Measurements from ENCODE around the gene APC. TPM values are rescaled to one million over a fixed set of nuclear protein-coding genes. Genes with fewer than 3 reads are reported as not detected.
"Not testable (repeated sequence)": the region's sequence is repeated elsewhere in the genome, so short reads cannot be mapped to it uniquely, and the experiment has no call there.

Gene APC
- polyA plus RNA-seq (2013, experiment 1 of 2; ENCODE audit: insufficient read length) = 11.7 TPM
- polyA plus RNA-seq (2013, experiment 2 of 2; ENCODE audit: insufficient read length) = 14.6 TPM

DNA sequence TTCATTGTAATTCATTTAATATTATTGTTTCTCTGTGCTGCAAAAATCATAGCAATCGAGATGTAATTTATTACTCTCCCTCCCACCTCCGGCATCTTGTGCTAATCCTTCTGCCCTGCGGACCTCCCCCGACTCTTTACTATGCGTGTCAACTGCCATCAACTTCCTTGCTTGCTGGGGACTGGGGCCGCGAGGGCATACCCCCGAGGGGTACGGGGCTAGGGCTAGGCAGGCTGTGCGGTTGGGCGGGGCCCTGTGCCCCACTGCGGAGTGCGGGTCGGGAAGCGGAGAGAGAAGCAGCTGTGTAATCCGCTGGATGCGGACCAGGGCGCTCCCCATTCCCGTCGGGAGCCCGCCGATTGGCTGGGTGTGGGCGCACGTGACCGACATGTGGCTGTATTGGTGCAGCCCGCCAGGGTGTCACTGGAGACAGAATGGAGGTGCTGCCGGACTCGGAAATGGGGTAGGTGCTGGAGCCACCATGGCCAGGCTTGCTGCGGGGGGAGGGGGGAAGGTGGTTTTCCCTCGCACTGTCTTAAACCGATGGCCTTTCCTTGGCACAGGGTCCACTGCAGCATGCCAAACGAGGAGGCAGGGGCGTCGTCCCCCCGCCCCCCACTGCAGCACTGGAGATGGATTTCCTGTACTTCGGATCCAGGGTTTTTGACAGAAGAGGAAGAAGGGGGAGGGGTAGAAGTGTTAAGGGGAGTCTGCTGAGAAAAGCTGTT, at the start of gene APC:
TSS of gene APC (plus strand) at position 423 of the 728 bp plus-strand sequence. CDS start 17,006 bp downstream, outside the sequence.
- peak; percentile 90 for DNase-seq

DNA sequence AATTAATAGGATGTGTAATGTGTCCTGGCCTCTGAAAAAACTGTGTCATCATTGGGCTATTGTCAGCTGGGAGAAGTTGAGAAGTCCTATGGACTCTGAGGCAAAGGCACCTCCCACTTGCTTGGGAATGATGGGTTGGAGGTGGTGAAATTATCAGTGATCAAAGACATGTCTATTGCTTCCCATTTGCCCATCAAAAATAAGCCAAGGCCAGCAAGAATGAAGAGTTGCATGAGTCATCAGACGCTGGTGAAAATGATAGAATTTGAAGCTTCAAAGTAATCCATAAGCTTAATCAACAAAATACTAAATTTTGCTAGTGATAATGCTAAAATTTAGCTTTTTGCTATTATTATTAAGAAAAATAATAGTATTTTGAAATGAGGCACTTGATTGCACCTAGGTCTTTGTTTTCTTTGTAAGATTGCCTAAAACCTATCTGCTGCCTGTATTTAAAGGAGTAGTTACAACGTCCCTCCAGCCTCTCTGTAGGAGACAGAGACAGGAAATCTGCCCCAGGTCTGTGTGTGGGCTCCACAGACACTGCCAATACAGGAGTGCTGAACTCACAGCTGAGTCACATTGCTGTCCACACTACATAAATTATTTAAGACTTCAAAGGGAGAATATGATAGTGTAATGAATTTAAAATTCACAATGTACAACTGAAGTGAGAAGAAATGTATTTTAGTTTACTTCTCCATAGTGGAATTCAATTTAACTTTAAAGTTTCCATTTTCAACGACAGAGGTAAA, 48.4 kb upstream of the APC start:
- DNase-seq = peak; percentile 72

DNA sequence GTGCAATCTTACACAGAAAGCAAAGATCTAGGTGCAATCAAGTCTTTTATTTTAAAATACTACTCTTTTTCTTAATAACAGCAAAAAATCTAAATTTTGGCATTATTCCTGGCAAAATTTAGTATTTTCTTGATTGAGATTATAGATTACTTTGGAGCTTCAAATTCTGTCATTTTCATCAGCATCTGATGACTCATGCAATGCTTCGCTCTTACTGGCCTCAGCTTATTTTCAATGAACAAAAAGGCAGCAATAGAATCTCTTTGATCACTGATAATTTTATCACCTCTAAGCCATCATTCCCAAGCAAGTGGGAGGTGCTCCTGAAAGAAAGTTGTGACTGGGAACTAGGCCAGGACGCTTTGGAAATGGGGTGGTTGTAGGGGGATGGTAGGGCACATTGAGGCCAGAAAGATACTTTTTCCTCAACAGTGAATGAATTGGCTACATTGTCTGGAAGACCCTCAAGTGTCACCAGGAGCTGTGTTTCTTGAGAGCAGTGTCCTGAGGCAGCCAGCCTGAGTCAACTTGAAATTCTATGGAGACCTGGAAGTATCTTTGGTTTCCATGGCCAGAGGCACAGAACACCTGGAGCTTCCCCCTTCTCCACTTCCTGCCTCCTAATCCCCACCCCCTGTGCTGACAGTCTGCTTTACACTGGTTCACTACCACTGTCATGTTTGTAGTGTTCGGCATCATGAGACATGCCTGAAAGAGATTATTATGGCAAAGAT, 46.9 kb upstream of the APC start:
- no peak for DNase-seq

DNA sequence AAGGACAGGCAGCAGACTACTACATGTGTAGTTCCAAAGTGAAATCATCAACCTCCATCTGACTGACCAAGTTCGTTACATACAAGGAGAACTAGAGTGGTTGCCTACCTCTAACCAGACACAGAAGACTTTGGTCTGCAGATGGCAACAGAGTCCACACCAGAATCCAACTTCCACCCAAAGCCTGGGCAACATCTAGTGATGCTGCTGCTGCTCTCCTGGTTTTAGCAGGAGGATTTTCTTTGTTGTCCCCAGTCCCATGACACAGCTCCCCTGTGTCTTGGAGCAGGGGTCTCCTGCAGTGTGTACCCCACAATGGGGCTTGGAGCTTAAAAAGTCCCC, 46.4 kb upstream of the APC start:
- DNase-seq = no peak

DNA sequence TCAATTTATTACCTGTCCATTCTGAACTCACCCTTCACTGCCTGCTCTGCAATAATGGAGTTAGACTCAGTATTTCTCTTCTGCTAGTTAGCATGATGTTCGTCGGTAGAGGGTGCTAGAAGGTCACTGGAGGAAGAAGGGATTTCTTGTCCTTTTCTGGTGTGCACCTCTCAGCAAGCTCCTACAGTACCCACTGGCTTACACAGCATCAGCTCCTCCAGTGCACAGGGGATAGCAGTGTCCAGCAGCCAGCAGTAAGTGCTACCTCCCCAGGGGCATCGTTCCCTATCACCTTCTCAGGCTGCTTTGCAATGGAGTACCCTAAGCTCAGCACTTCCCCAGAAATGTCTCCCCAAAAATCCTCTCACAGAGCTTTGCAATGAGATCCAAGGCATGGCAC, 45.9 kb upstream of the APC start:
- DNase-seq = no peak

DNA sequence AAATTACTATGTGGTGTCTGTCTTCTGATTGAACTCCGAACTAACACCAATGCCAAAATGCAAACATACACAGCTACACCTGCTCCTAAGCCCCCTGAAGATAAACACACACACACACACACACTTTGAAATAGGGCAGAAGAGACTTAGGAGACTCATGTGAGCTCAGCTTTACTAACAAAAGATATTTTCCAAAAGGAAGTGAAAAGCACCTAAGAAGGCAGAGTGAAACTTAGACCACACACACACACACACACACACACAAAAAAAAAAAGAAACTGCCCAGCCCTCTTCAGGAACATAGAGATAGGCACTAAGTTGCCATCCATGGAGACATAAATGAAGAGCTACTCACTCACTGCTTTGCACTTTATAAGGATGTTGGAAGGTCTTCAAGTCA, 45.2 kb upstream of the APC start:
- no peak for DNase-seq

DNA sequence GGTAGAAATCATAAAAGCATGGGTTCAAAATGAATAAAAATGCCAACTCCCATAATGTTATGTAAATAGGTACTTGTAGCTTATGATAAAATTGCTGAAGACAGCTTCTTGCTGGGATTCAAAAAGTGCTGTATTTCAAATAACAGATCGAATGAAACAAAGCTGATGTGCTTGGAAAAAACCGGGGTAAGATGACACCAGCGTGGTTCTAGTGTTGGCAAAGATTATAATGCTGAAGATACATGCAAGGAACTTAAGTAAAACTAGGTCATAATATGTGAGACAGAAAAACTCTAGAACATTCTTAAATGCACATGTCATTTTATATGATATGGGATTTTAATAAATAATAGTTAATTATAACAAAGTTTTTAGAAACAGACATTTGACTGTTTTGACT, 44.4 kb upstream of the APC start:
- DNase-seq = no peak

DNA sequence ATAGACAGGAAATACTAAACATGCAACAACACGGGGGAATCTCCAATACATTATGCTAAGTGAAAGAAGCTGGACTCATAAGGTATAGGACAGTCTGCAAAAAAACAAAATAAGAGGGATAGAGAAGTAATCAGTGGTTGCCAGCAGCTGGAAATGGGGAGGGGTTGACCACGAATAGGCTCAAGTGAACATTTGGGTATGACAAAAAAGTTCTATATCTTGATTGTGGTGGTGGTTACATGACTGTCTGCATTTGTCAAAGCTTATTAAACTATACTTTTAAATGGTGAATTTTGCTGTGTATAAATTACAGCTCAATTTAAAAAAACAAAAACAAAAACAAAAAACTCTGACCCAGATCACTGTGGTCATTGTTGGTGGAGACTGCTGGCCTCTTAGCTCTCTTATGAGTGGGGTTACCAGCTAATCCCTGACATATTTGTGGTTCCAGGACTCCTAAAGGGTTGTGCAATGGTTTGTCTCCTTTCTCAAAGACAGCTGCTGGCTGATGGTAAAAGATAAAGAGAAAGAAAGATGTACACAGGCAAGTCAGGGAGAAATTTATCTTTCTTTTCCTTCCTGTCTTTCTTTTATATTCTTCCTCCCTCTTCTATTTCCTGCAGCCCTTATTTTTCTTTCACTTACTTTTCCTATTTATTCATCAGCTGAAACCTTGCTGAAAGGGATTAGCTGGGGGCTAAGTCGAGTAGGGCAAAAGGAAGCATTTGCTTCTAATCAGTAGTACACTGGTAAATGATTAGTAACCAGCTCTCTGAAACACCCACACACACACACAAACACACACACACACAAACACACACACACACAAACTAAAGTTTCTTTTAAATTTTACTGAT, 42.6 kb upstream of the APC start:
- DNase-seq = peak; percentile 64

DNA sequence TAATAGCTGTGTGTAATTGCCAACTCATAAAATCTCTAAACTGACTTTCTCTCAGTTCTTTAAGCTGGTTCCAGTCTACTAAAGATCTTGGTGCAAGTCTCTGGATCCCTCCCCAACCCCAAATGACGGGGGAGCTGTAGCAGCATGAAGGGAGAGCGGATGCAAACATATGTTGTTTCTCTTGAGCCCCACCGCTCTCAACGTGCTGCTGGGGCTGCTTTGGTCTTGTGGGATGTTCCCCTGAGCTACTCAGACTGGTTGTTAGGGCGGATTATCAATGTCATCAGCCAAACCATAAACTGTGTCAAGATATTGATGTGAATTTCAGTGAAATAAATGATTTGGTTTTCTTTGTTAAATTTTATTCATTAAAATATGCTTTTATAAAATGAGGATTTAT, 40.9 kb upstream of the APC start:
- DNase-seq = no peak

DNA sequence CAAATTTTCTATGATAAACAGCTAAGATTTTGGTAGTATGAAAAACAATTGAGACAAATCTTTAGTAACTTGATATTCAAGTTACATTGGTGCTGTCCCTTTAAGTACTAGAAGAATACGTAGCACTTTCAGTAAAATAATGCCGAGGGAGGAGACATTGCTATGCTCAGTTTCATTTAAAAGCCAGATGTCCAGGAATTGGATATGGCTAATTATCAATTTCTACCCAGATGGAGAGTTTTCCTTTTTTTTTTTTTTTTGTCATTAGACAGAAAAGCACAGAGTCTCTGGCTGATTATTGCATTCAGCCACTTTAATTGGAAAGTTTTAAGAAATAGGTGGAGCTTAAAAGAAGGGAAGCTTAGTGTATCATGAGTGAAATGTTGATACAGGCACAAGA, 40.4 kb upstream of the APC start:
- DNase-seq = no peak

DNA sequence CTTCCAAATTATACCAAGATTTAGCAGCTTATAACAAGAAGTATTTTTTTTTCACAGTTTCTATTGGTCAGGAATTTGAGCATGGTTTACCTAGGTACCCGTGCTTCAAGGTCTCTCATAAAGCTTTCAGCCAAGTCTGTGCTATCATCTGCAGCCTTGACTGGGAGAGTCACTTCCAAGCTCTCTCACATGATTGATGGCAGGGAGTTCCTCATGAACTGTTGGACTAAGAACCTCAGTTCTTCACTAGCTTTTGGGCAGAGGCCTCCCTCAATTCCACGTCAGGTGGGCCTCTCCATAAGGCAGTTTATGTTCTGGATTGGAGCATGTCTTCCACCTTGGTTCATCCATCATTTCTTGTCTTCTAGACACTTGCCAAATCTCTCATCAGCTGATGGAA, 39.9 kb upstream of the APC start:
- DNase-seq = no peak

DNA sequence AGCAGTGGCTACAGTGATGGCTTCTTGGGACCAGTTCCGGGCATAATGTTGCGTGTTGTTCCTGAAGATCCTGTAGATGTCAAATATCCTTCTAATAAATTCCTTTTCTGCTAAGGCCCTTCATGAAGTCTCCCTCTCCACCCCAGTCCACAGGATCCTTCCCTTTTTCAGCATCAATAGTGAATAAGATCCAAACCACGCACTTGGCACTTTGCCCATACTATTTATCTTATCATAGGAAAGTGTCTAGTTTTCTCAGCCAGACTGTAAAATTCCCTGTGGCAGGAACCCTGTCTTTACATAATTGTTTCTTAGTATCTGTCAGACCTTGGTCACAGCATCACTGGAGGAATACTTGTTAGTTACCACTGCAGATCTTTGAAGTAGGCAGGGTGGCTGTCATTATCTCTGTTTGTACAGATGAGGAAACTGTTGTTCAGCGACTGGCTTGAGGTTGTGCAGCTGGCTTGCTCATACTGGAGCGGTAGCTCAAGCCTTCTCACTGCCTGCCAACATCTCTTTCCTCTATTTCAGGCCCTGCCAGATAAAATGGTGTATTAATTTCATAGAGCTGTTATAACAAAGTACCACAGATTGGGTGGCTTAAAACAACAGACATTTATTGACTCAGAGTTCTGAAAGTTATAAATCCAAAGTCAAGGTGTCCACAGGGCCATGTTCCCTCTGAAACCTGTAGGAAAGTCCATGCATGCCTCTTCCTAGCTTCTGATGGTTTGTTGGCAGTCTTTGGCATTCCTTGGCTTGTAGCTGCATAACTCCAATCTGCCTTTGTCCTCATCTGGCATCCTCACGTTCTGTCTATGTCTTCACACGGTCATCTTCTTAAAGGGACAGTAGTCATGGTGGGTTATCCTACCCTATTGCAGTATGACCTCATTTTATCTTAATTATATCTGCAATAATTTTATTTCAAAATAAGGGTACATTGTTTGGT, 33.5 kb upstream of the APC start:
- DNase-seq = peak; percentile 55

DNA sequence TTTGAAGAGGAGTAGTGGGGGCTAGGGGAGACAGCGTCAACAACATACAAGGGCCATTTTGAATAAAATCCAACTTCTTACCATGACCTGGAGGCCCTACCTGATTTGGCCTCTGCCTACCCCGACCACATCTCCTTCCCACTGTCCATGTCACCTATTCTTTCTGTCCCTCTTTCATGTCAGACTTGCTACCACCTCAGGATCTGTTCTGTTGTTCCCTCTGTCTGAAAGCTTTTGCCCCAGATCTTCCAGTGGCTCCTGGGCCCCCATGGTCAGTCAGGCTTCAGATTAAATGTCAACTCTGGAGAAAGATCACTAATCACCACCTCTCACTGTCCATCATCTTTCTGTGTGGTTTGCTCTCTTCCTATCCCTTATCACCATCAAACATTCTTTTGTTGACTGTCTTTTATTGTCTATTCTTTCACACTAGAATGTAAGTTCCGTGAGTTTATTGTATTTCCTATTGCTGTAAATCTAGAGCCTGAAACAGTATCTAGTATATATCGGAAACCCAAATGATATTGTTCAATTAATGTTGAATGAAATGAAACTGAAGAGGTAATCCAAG, 31.2 kb upstream of the APC start:
- no peak for DNase-seq

DNA sequence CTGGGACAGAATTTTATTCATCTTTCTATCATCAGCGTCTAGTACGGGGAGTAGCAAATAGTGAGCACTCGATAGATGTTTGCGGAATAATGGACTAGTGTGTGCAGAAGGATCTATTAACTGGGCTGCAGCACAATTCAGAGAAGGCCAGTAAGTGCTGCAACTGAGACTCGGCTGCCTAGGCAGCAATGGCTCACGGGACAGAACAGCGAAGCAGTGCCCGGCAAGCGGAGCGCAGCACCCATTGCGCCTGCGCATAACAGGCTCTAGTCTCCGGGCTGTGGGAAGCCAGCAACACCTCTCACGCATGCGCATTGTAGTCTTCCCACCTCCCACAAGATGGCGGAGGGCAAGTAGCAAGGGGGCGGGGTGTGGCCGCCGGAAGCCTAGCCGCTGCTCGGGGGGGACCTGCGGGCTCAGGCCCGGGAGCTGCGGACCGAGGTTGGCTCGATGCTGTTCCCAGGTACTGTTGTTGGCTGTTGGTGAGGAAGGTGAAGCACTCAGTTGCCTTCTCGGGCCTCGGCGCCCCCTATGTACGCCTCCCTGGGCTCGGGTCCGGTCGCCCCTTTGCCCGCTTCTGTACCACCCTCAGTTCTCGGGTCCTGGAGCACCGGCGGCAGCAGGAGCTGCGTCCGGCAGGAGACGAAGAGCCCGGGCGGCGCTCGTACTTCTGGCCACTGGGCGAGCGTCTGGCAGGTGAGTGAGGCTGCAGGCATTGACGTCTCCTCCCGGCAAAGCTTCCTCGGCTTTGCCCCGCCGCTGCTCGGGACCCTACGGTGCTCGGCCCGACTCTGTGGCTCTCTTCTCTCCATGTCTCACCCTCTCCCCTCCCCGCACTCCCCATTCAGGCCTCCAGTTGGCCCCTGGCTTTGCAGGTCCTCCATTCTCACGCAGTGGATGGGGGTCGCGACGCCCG, 30.2 kb upstream of the APC start:
- DNase-seq = peak; percentile 99

DNA sequence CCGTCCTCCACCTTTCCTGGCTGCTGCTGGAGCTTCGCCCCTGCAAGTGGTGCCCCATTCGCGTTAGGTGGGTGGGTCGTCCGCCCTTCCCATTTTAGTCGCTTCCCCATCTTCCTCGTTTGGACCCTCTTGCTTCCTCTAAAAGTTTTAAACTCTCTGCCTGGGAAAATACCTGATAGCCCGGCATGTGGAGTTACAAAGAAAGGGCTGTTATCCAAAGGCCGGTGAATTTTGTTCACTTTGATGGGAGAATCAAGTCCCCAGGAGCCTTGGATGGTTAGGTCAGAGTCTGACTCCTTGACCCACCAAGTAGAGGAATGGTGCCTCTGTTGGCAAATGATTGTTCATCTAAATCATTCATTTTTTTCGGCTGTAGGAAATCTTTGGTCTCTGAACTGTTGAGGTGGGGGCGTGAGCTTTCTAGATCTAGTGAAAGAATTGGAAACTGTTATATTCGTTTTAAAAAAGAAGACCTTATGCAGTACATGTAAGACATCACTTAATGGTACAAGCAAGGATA, 29.5 kb upstream of the APC start:
- DNase-seq = no peak

DNA sequence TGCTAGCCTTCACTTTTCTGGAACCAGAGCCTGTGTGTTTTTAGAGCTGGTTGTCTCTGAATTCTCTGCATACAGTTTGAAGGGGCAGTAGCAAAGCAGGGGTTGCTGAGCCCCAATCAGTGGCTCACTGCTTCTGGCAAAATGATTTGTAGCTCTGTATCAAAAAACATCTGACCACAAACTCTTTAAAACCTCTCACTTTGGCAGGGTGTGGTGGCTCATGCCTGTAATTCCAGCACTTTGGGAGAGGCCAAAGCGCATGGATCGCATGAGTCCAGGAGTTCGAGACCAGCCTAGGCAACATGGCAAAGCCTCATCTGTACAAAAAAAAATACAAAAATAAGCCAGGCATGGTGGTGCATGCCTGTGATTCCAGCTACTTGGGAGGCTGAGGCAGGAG, 28.3 kb upstream of the APC start:
- DNase-seq = peak; percentile 22

DNA sequence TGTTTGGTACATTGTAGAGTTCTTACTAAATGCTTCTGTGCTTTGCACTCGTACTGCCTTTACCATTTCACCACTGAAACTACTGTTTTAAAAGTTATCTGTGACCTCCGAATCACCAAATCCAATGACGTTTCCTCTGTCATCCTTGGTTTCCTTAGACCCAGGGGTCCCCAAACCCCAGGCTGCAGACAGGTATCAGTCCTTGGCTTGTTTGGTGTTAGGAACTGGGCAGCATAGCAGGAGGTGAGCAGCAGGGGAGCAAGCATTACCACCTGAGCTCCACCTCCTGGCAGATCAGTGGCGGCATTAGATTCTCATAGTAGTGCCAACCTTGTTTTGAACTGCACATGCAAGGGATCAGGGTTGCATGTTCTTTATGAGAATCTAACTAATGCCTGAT, 26.8 kb upstream of the APC start:
- DNase-seq = no peak

DNA sequence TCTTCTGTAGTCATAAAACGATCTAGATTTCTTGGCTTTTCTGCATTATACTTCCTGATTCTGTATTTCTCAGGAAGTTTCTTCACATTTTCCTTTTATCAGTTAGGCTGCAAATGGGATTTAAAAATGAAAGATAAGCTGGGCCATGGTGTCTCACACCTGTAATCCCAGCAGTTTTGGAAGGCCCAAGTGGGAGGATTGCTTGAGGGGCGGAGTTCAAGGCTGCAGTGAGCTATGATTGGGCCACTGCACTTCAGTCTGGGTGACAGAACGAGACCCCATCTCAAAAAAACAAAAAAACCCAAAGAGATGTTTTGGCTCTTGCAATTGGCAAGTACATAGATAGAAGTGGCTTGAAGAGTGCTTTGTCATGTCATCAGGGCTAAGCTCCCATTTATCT, 26.2 kb upstream of the APC start:
- DNase-seq = no peak

DNA sequence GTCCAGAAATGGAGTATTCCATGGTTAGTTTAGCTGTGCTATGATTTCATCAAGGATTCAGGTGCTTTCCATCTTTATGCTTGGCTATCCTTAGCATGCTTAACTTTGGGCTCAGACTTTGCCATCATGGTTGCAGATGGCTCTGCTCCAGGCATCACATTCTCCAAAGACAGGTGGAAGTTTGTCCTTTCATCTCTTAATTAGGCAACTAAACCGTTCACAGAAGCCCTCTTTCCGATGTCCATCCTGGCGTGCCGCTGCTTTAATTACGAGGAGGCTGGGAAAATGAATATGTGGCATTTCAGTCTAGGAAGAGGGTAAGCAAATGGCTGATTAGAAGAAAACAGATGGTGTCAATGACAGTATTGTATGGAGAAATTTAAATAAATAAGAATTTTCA, 24.5 kb upstream of the APC start:
- no peak for DNase-seq

DNA sequence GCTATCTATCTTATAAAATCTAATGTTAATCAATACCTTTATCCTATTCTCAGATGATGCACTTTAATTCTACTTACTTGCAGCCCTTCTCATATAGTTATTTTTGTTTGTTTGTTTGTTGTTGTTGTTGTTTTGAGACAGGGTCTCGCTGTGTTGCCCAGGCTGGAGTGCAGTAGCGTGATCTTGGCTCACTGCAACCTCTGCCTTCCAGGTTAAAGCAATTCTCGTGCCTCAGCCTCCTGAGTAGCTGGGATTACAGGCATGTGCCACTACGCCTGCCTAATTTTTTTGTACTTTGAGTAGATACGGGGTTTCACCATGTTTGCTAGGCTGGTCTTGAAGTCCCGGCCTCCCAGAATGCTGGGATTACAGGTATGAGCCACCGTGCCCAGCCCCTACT, 20.8 kb upstream of the APC start:
- not testable (repeated sequence) for DNase-seq
